GM12864 (cell line): ENCODE data around the gene KCTD21.

Experiments used
- DNase-seq: peaks from one replicate; pipeline ENCODE4 v3.0.0-alpha.2; 2011; ENCODE audit warnings: low read depth
- H3K4me3 ChIP-seq: 2 replicates; pipeline ENCODE4 v1.5.1; 2011; ENCODE audit warnings: mild to moderate bottlenecking, low read depth, low read length, control low read depth
- TF ChIP-seq, protein P1 (sequence below): IDR thresholded peaks from 2 replicates; pipeline ENCODE4 v1.5.1; 2011; ENCODE audit warnings: low read depth, mild to moderate bottlenecking, moderate library complexity, low read length, control low read depth, inconsistent platforms; ENCODE audit errors: missing control alignments

Gene KCTD21

DNA sequence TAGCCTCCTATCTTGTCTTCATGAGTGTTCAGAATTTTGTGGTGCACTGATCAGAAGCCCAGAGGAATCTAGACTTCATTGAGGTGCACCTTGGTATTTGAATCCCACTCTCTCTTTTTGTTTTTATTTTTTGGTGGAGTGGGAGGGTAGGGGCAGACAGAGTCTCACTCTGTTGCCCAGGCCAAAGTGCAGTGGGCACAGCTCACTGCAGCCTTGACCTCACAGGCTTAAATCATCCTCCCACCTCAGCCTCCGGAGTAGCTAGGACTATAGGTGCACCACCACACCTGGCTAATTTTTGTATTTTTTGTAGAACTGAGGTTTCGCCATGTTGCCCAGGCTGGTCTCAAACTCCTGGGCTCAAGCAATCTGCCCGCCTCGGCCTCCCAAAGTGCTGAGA, 38.1 kb downstream of the KCTD21 start:
- H3K4me3 ChIP-seq, result no peak overlapping the region
- DNase-seq, result no peak
- TF ChIP-seq, protein P1, sequence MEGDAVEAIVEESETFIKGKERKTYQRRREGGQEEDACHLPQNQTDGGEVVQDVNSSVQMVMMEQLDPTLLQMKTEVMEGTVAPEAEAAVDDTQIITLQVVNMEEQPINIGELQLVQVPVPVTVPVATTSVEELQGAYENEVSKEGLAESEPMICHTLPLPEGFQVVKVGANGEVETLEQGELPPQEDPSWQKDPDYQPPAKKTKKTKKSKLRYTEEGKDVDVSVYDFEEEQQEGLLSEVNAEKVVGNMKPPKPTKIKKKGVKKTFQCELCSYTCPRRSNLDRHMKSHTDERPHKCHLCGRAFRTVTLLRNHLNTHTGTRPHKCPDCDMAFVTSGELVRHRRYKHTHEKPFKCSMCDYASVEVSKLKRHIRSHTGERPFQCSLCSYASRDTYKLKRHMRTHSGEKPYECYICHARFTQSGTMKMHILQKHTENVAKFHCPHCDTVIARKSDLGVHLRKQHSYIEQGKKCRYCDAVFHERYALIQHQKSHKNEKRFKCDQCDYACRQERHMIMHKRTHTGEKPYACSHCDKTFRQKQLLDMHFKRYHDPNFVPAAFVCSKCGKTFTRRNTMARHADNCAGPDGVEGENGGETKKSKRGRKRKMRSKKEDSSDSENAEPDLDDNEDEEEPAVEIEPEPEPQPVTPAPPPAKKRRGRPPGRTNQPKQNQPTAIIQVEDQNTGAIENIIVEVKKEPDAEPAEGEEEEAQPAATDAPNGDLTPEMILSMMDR, result no peak

DNA sequence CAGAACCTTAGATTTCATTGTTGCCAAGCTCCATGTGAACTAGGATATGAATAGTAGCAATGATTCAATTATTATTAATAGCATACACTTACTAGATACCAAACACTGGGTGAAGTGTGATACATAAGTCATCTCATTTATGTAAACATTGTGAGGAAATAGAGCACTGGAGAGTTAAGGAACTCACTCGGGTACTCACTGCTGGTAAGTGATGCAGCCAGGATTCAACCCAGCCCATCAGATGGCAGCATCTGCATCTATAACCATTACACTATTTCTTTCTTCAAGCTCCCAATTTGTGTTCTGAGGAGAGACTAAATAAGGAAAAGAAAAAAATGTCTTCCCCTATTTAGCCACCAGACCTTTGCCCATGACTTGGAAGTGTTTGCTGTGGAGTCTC, 38.8 kb downstream of the KCTD21 start:
- no peak overlapping the region for H3K4me3 ChIP-seq
- TF ChIP-seq, protein P1, result no peak
- DNase-seq, result no peak

DNA sequence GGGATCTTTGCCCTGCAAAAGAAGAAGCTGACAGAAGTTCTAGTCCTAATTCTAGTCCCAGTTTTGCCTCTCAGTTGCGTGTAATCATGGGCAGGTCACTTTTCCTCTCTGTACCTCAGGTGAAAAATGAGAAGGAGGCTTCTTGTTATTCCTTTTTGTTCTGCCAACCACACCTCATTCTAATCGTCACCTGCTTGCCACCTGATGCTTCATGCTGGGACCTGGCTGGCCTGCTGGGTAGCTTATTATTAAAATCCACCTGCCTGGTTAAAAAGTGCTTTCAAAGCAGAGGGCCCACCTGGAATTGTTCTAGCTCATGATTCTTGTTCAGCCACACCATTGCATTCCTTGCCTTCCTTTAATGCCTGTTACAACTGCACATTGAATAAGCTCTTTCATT, 40.6 kb downstream of the KCTD21 start:
- DNase-seq, result no peak
- H3K4me3 ChIP-seq, result no peak overlapping the region
- TF ChIP-seq, protein P1, result no peak

DNA sequence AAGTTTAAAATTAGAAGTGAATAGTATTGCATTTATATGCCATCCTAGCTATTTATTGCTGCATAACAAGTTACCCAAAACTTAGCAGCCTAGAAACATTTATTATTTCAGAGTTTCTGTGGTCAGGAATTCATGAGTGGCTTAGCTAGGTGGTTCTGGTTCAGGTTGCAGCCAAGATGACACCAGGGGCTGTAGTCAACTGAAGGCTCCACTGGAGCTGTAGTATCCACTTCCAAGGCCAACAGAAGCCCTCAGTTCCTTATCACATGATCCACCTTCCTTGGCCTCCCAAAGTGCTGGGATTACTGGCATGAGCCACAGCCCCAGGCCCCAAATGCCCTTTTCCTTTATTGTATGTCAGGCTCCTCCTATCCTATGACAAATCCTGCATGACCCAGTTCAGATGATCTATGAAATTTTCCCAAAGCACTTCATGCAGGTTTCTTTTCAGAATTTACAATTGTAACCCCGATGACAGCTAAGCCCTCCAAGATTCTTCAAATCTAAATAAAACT, 42.9 kb downstream of the KCTD21 start:
- no peak overlapping the region for H3K4me3 ChIP-seq
- TF ChIP-seq, protein P1, result no peak
- no peak for DNase-seq

DNA sequence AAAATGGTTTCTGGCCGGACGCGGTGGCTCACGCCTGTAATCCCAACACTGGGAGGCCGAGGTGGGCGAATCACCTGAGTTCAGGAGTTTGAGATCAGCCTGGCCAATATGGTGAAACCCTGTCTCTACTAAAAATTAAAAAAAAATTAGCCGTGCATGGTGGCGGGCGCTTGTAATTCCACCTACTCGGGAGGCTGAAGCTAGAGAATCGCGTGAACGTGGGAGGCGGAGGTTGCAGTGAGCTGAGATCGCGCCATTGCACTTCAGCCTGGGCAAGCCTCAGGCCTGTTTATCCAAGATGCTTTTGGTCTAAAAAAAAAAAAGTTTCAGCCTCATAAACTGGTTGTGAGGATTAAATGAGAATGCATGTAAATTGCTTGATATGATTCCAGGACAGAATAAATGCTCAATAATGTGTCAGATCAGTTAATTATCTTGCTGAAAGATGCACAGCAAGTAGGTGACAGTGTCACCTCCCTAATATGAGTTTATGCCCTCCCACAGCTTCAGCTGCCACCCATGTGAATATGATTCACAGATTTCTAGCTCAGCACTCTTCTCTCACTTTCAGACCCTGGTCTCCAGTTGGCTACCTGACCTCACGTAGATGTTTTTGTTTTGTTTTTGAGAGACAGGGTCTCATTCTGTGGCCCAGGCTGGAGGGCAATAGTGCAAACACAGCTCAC, 47.9 kb downstream of the KCTD21 start:
- TF ChIP-seq, protein P1, result no peak
- no peak for DNase-seq
- H3K4me3 ChIP-seq, result peak overlapping the region; percentile 77

DNA sequence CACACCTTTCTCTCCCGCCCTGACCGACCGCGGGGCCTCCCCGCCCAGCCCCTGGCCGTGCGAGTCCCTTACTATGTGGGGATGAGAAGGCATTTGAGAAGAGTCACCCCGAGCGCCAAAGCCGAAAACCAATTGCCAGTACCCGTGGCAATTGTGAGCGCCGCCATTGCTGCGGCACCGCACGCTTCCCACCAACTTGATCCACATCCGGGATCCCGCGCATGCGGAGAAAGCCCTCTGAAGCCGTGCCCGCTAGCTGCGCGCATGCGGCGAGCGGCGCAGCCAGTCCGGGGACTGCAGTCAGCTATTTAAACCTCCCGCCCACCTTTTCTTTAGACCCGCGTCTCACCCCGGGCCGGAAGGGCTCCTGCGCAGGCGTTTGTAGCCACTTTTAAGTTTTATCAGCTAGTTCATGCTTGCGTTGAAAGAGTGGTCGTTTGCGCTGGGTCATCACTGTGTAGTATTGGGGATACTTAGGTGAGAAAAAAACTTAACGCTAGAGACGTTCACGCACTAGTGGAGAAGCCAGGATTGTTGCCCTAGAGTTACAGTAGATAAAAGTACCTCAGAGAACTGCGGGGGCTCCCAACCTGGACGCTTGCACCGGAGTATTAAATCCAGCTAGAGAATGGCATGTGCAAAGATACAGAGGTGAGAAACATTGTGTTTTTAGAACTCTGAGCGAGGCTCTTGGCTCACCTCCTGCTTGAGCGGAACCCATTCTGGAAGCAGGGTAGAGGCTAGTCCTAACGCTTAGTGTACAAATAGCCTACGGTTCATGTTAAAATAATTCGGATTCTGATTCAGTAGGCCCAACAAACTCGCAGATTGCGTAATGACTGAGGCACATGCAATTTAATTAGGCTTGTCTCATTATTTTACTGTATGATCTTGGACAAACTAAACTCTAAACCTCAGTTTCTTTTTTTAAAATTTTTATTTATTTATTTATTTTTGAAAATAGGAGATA, 48.7 kb downstream of the KCTD21 start, which contains the start of gene ALG8:
TSS of gene ALG8 (minus strand) at position 205 of the 970 bp plus-strand sequence. CDS start at position 167, 38 bp downstream.
- H3K4me3 ChIP-seq, result peak within 1 kb of the TSS; percentile 77
- peak; percentile 91 for DNase-seq
- TF ChIP-seq, protein P1, result no peak
